H9 (cell line): ENCODE measurements around the gene CSMD2. TPM values are rescaled to one million over a fixed set of nuclear protein-coding genes. Genes with fewer than 3 reads are reported as not detected.

Experiments used
- DNase-seq: peaks from one replicate; pipeline ENCODE4 v3.0.0-alpha.2; 2017
- H2AFZ ChIP-seq: one replicate; pipeline ENCODE4 v1.6.1; 2013; ENCODE audit warnings: mild to moderate bottlenecking, low read length, control low read depth, moderate library complexity
- H2AK5ac ChIP-seq: 2 replicates; pipeline ENCODE4 v1.6.1; 2013; ENCODE audit warnings: low read length, control low read depth, mixed read lengths; ENCODE audit not compliant: insufficient read length
- H2BK120ac ChIP-seq: one replicate; pipeline ENCODE4 v1.6.1; 2013; ENCODE audit warnings: low read depth, mild to moderate bottlenecking, low read length, control low read depth, inconsistent platforms; ENCODE audit not compliant: poor library complexity, severe bottlenecking
- H2BK12ac ChIP-seq: 2 replicates; pipeline ENCODE4 v1.6.1; 2013; ENCODE audit warnings: low read length, control low read depth, mixed read lengths, low read depth; ENCODE audit not compliant: insufficient read length
- H2BK15ac ChIP-seq: 2 replicates; pipeline ENCODE4 v1.6.1; 2013; ENCODE audit warnings: low read depth, low read length, control low read depth
- H2BK20ac ChIP-seq: one replicate; pipeline ENCODE4 v1.6.1; 2013; ENCODE audit warnings: low read depth, mild to moderate bottlenecking, low read length, control low read depth, inconsistent platforms; ENCODE audit not compliant: poor library complexity, severe bottlenecking
- H2BK5ac ChIP-seq: 2 replicates; pipeline ENCODE4 v1.6.1; 2013; ENCODE audit warnings: low read length, control low read depth, mixed read lengths; ENCODE audit not compliant: insufficient read length
- H3K14ac ChIP-seq: 2 replicates; pipeline ENCODE4 v1.6.1; 2013; ENCODE audit warnings: low read length, control low read depth; ENCODE audit not compliant: insufficient read depth
- H3K18ac ChIP-seq: 2 replicates; pipeline ENCODE4 v1.6.1; 2013; ENCODE audit warnings: low read depth, mild to moderate bottlenecking, mixed read lengths, low read length, control low read depth; ENCODE audit not compliant: insufficient read length
- H3K23ac ChIP-seq: 2 replicates; pipeline ENCODE4 v1.6.1; 2013; ENCODE audit warnings: low read length, control low read depth, mixed read lengths, low read depth; ENCODE audit not compliant: insufficient read length
- H3K23me2 ChIP-seq: 2 replicates; pipeline ENCODE4 v1.6.1; 2013; ENCODE audit warnings: low read depth, mild to moderate bottlenecking, mixed read lengths, low read length, control low read depth; ENCODE audit not compliant: insufficient read length, poor library complexity, severe bottlenecking
- H3K27ac ChIP-seq: 2 replicates; pipeline ENCODE4 v1.5.1; 2013; ENCODE audit warnings: low read length, control low read depth, mixed read lengths, low read depth; ENCODE audit not compliant: insufficient read length
- H3K27me3 ChIP-seq: 2 replicates; pipeline ENCODE4 v1.6.1; 2013; ENCODE audit warnings: low read length, control low read depth, inconsistent platforms; ENCODE audit not compliant: insufficient read depth
- H3K4ac ChIP-seq: 2 replicates; pipeline ENCODE4 v1.6.1; 2013; ENCODE audit warnings: low read depth, mild to moderate bottlenecking, control low read depth, inconsistent platforms, low read length, moderate library complexity
- H3K4me1 ChIP-seq: 2 replicates; pipeline ENCODE4 v1.6.1; 2013; ENCODE audit warnings: low read length, control low read depth, inconsistent platforms; ENCODE audit not compliant: insufficient read depth
- H3K4me2 ChIP-seq: 2 replicates; pipeline ENCODE4 v1.6.1; 2013; ENCODE audit warnings: low read length, control low read depth, mixed read lengths; ENCODE audit not compliant: insufficient read length, insufficient read depth
- H3K56ac ChIP-seq: 2 replicates; pipeline ENCODE4 v1.6.1; 2013; ENCODE audit warnings: low read depth, mild to moderate bottlenecking, mixed read lengths, low read length, control low read depth; ENCODE audit not compliant: insufficient read length
- H3K79me1 ChIP-seq: 2 replicates; pipeline ENCODE4 v1.6.1; 2013; ENCODE audit warnings: low read depth, mild to moderate bottlenecking, moderate library complexity, low read length, control low read depth, inconsistent platforms; ENCODE audit not compliant: insufficient read depth, poor library complexity, severe bottlenecking
- H3K79me2 ChIP-seq: 2 replicates; pipeline ENCODE4 v1.6.1; 2013; ENCODE audit warnings: low read length, control low read depth, inconsistent platforms; ENCODE audit not compliant: insufficient read depth
- H3K9ac ChIP-seq: 2 replicates; pipeline ENCODE4 v1.6.1; 2013; ENCODE audit warnings: low read length, control low read depth, mixed read lengths; ENCODE audit not compliant: insufficient read length; ENCODE audit errors: extremely low read depth
- H3K9me3 ChIP-seq: one replicate; pipeline ENCODE4 v1.6.1; 2013; ENCODE audit warnings: low read depth, low read length, inconsistent platforms; ENCODE audit not compliant: control insufficient read depth
- H3T11ph ChIP-seq: one replicate; pipeline ENCODE4 v1.6.1; 2013; ENCODE audit warnings: mild to moderate bottlenecking, low read length, control low read depth, inconsistent platforms
- H4K20me1 ChIP-seq: one replicate; pipeline ENCODE4 v1.6.1; 2013; ENCODE audit not compliant: control insufficient read depth, insufficient read length, insufficient read depth
- H4K5ac ChIP-seq: 2 replicates; pipeline ENCODE4 v1.6.1; 2013; ENCODE audit warnings: low read depth, mild to moderate bottlenecking, mixed read lengths, low read length, control low read depth; ENCODE audit not compliant: insufficient read length
- H4K8ac ChIP-seq: replicated peaks from 2 replicates; pipeline ENCODE4 v1.6.1; 2013; ENCODE audit warnings: low read length, control low read depth, mixed read lengths, low read depth; ENCODE audit not compliant: insufficient read length
- H4K91ac ChIP-seq: 2 replicates; pipeline ENCODE4 v1.6.1; 2013; ENCODE audit warnings: low read depth, mild to moderate bottlenecking, moderate library complexity, mixed read lengths, low read length, control low read depth; ENCODE audit not compliant: insufficient read length
- H3K27ac Mint-ChIP-seq, 3 experiments: 2 replicates in 2 of 3; 3 replicates in 1 of 3; pipeline ENCODE4 v1.8.0; 2020 to 2021; ENCODE audit warnings: mixed read lengths in 3 of 3, mild to moderate bottlenecking in 1 of 3, moderate library complexity in 1 of 3
- H3K27me3 Mint-ChIP-seq: 2 replicates; pipeline ENCODE4 v1.8.0; 2021; ENCODE audit warnings: low read depth, mild to moderate bottlenecking, moderate library complexity, mixed read lengths
- H3K36me3 Mint-ChIP-seq, 3 experiments: 2 replicates in 2 of 3; 3 replicates in 1 of 3; pipeline ENCODE4 v1.8.0; 2020 to 2021; ENCODE audit warnings: low read depth in 3 of 3, mixed read lengths in 3 of 3; ENCODE audit not compliant: insufficient read depth in 1 of 3
- H3K4me1 Mint-ChIP-seq, 2 experiments: 2 replicates each; pipeline ENCODE4 v1.8.0; 2020; ENCODE audit warnings: mixed read lengths in 2 of 2
- H3K4me3 Mint-ChIP-seq, 2 experiments: 2 replicates in 1 of 2; 3 replicates in 1 of 2; pipeline ENCODE4 v1.8.0; 2020 to 2021; ENCODE audit warnings: mild to moderate bottlenecking in 2 of 2, mixed read lengths in 2 of 2, moderate library complexity in 1 of 2
- H3K9me3 Mint-ChIP-seq, 2 experiments: 2 replicates in 1 of 2; 3 replicates in 1 of 2; pipeline ENCODE4 v1.8.0; 2020; ENCODE audit warnings: mild to moderate bottlenecking in 2 of 2, mixed read lengths in 2 of 2, moderate library complexity in 1 of 2
- WGBS: extraction: QIAGEN DNeasy Blood & Tissue Kit; methylation state at CpG from one replicate; pipeline ENCODE4 v1.1.7; 2013; ENCODE audit warnings: missing lambda C conversion rate, low lambda C conversion rate, mixed read lengths; ENCODE audit not compliant: insufficient read length; ENCODE audit errors: extremely low coverage; 5-methylcytosine and 5-hydroxymethylcytosine counted together
- total RNA-seq: library from RNA; stranded (reverse); gene quantifications from 2 replicates; pipeline ENCODE4 v1.2.1, GENCODE V29; 2021
- TF ChIP-seq, protein P1 (sequence below): fragments of 200-600 bp; sonication (generic); conservative IDR thresholded peaks from 3 replicates; pipeline ENCODE4 v1.8.0; 2021; ENCODE audit warnings: antibody characterized with exemption, mild to moderate bottlenecking

Gene CSMD2
- total RNA-seq, 1 experiment from 2014 or later = 6.4 TPM

DNA sequence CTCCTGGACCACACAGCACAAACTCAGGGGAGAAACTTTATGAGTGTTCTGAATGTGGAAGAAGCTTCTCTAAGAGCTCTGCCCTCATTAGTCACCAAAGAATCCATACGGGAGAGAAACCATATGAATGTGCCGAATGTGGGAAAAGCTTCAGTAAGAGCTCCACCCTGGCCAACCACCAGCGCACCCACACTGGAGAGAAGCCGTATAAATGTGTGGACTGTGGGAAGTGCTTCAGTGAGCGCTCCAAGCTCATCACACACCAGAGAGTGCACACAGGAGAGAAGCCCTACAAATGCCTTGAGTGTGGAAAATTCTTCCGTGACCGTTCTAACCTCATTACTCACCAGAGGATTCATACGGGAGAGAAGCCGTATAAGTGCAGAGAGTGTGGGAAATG lies 670.1 kb downstream of the CSMD2 start:
- peaks cover 51 to 66% of the 10 kb centered on the region in 2 experiments for H3K9me3 Mint-ChIP-seq
- no peak overlapping the region for H3T11ph ChIP-seq
- no peak overlapping the region for H3K27ac Mint-ChIP-seq

More for the DNA sequence above, 670.1 kb downstream of the CSMD2 start:
- no peak overlapping the region for H2BK12ac ChIP-seq
- no peak overlapping the region for H4K5ac ChIP-seq
- H3K18ac ChIP-seq = no peak overlapping the region
- H3K14ac ChIP-seq = no peak overlapping the region
- no peak overlapping the region for H2BK15ac ChIP-seq
- no peak overlapping the region for H3K23ac ChIP-seq
- H2BK20ac ChIP-seq = no peak overlapping the region
- TF ChIP-seq, protein P1, sequence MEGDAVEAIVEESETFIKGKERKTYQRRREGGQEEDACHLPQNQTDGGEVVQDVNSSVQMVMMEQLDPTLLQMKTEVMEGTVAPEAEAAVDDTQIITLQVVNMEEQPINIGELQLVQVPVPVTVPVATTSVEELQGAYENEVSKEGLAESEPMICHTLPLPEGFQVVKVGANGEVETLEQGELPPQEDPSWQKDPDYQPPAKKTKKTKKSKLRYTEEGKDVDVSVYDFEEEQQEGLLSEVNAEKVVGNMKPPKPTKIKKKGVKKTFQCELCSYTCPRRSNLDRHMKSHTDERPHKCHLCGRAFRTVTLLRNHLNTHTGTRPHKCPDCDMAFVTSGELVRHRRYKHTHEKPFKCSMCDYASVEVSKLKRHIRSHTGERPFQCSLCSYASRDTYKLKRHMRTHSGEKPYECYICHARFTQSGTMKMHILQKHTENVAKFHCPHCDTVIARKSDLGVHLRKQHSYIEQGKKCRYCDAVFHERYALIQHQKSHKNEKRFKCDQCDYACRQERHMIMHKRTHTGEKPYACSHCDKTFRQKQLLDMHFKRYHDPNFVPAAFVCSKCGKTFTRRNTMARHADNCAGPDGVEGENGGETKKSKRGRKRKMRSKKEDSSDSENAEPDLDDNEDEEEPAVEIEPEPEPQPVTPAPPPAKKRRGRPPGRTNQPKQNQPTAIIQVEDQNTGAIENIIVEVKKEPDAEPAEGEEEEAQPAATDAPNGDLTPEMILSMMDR = no peak
- H3K27ac ChIP-seq = no peak overlapping the region
- H3K79me2 ChIP-seq = no peaks in the 10 kb centered on the region
- no peak overlapping the region for H3K4me2 ChIP-seq
- no peak overlapping the region for H2AFZ ChIP-seq
- H4K20me1 ChIP-seq = no peaks in the 10 kb centered on the region
- Mint-ChIP-seq H3K4me3 (no peak overlapping the region), H3K4me1 (peaks cover 6% of the 10 kb centered on the region in 2 experiments), H3K27me3 (peaks cover 6% of the 10 kb centered on the region), H3K36me3 (peaks cover 61 to 79% (median 73%) of the 10 kb centered on the region in 3 experiments)
- no peak overlapping the region for H3K4ac ChIP-seq
- H3K4me1 ChIP-seq = no peaks in the 10 kb centered on the region
- peaks cover 38% of the 10 kb centered on the region for H3K9me3 ChIP-seq
- no peak for DNase-seq
- WGBS = no CpG with 5 or more reads among the region's 9 CpGs
- H4K91ac ChIP-seq = no peak overlapping the region
- H2BK120ac ChIP-seq = no peak overlapping the region
- no peak overlapping the region for H3K56ac ChIP-seq
- no peak overlapping the region for H3K9ac ChIP-seq
- no peak overlapping the region for H4K8ac ChIP-seq
- H3K23me2 ChIP-seq = no peaks in the 10 kb centered on the region
- no peaks in the 10 kb centered on the region for H3K27me3 ChIP-seq
- H2AK5ac ChIP-seq = no peak overlapping the region
- no peaks in the 10 kb centered on the region for H3K79me1 ChIP-seq
- H2BK5ac ChIP-seq = no peak overlapping the region
